ENCODE results near the gene GABRA4. TPM values are rescaled to one million over a fixed set of nuclear protein-coding genes. Genes with fewer than 3 reads are reported as not detected.

Gene GABRA4
- total RNA-seq, 1 donor from 2014 or later = not detected

- Mint-ChIP-seq H3K27me3 (peaks cover 4% of the 10 kb centered on the region), H3K4me1 (ENCODE audit: low read depth) (peaks cover 7% of the 10 kb centered on the region), H3K27ac (no peak overlapping the region), H3K36me3 (ENCODE audit: insufficient read depth) (no peaks in the 10 kb centered on the region), H3K4me3 (ENCODE audit: low read depth) (no peak overlapping the region), H3K9me3 (ENCODE audit: low read depth) (no peaks in the 10 kb centered on the region)
- no peak for TF ChIP-seq CTCF (IDR thresholded peaks at IDR 0.05; ENCODE audit: unreplicated experiment)
- DNase-seq (ENCODE audit: low spot score, unreplicated experiment) = no peak
Measured at GRCh38 chr4:46894826-46895225, 98.6 kb downstream of the GABRA4 start.

GRCh38 chr4:46890056-46890455, 103.3 kb downstream of the GABRA4 start:
- H3K36me3 Mint-ChIP-seq (ENCODE audit: insufficient read depth) = no peaks in the 10 kb centered on the region

GRCh38 chr4:46889410-46889809, 104.0 kb downstream of the GABRA4 start:
- no peaks in the 10 kb centered on the region for H3K36me3 Mint-ChIP-seq (ENCODE audit: insufficient read depth)
- DNase-seq (ENCODE audit: low spot score, unreplicated experiment) = no peak
- H3K9me3 Mint-ChIP-seq (ENCODE audit: low read depth) = no peaks in the 10 kb centered on the region
- no peak for TF ChIP-seq CTCF (IDR thresholded peaks at IDR 0.05; ENCODE audit: unreplicated experiment)
- no peak overlapping the region for H3K27ac Mint-ChIP-seq
- H3K27me3 Mint-ChIP-seq = peaks cover 4% of the 10 kb centered on the region
- H3K4me1 Mint-ChIP-seq (ENCODE audit: low read depth) = peaks cover 24% of the 10 kb centered on the region
- H3K4me3 Mint-ChIP-seq (ENCODE audit: low read depth) = no peak overlapping the region

More at GRCh38 chr4:46890056-46890455, 103.3 kb downstream of the GABRA4 start:
- peaks cover 4% of the 10 kb centered on the region for H3K27me3 Mint-ChIP-seq
- peaks cover 20% of the 10 kb centered on the region for H3K4me1 Mint-ChIP-seq (ENCODE audit: low read depth)
- H3K27ac Mint-ChIP-seq = peak overlapping the region; percentile 4
- TF ChIP-seq CTCF (IDR thresholded peaks at IDR 0.05; ENCODE audit: unreplicated experiment) = no peak
- no peaks in the 10 kb centered on the region for H3K9me3 Mint-ChIP-seq (ENCODE audit: low read depth)
- H3K4me3 Mint-ChIP-seq (ENCODE audit: low read depth) = no peak overlapping the region
- DNase-seq (ENCODE audit: low spot score, unreplicated experiment) = no peak

- Mint-ChIP-seq H3K27me3 (peaks cover 4% of the 10 kb centered on the region), H3K9me3 (ENCODE audit: low read depth) (peaks cover 7% of the 10 kb centered on the region), H3K36me3 (ENCODE audit: insufficient read depth) (no peaks in the 10 kb centered on the region), H3K4me1 (ENCODE audit: low read depth) (peaks cover 26% of the 10 kb centered on the region), H3K27ac (no peak overlapping the region), H3K4me3 (ENCODE audit: low read depth) (no peak overlapping the region)
- no peak for DNase-seq (ENCODE audit: low spot score, unreplicated experiment)
- TF ChIP-seq CTCF (IDR thresholded peaks at IDR 0.05; ENCODE audit: unreplicated experiment) = peak; percentile 58
Measured at GRCh38 chr4:46886711-46887110, 106.7 kb downstream of the GABRA4 start.

GRCh38 chr4:46878641-46879040, 114.7 kb downstream of the GABRA4 start:
- Mint-ChIP-seq H3K27me3 (no peaks in the 10 kb centered on the region), H3K4me1 (ENCODE audit: low read depth) (peaks cover 4% of the 10 kb centered on the region)

More at GRCh38 chr4:46878641-46879040, 114.7 kb downstream of the GABRA4 start:
- no peak for DNase-seq (ENCODE audit: low spot score, unreplicated experiment)
- TF ChIP-seq CTCF (IDR thresholded peaks at IDR 0.05; ENCODE audit: unreplicated experiment) = no peak
- peaks cover 7% of the 10 kb centered on the region for H3K9me3 Mint-ChIP-seq (ENCODE audit: low read depth)
- H3K36me3 Mint-ChIP-seq (ENCODE audit: insufficient read depth) = no peaks in the 10 kb centered on the region
- no peak overlapping the region for H3K27ac Mint-ChIP-seq
- no peak overlapping the region for H3K4me3 Mint-ChIP-seq (ENCODE audit: low read depth)

All from progenitor cell of endocrine pancreas (in vitro differentiated cells).